GM06990 (cell line): ENCODE results near the gene TBX22.

Source experiments
- DNase-seq: peaks from one replicate; pipeline ENCODE4 v3.0.0-alpha.2; 2011; ENCODE audit not compliant: insufficient read length; ENCODE audit errors: extremely low read depth
- H3K27me3 ChIP-seq: replicated peaks from 2 replicates; pipeline ENCODE4 v1.6.0; 2011; ENCODE audit warnings: low read length; ENCODE audit not compliant: control insufficient read depth, insufficient read depth
- H3K36me3 ChIP-seq: 2 replicates; pipeline ENCODE4 v1.5.1; 2011; ENCODE audit warnings: low read length; ENCODE audit not compliant: control insufficient read depth, insufficient read depth
- H3K4me3 ChIP-seq: replicated peaks from 2 replicates; pipeline ENCODE4 v1.5.1; 2011; ENCODE audit warnings: low read depth, mild to moderate bottlenecking, control low read depth, low read length
- CTCF ChIP-seq: IDR thresholded peaks from 2 replicates; pipeline ENCODE4 v1.5.1; 2011; ENCODE audit warnings: low read length, control low read depth, mild to moderate bottlenecking, inconsistent platforms; ENCODE audit not compliant: insufficient read depth, poor library complexity, severe bottlenecking

The TBX22 gene

GRCh38 chrX:80014141-80014940 lies at the start of gene TBX22:
Gene TBX22 (plus strand): TSS chrX:80014753. CDS start chrX:80022270, 7,517 bp downstream.
- TF ChIP-seq CTCF, result no peak
- DNase-seq, result no peak
- Histone ChIP-seq H3K4me3 (no peak within 1 kb of the TSS), H3K27me3 (no peaks in the 10 kb centered on the region), H3K36me3 (no peaks in the 10 kb centered on the region)

GRCh38 chrX:79975605-79976004 lies 38.9 kb upstream of the TBX22 start:
- DNase-seq, result no peak
- Histone ChIP-seq H3K36me3 (no peaks in the 10 kb centered on the region), H3K4me3 (no peak overlapping the region), H3K27me3 (no peaks in the 10 kb centered on the region)
- TF ChIP-seq CTCF, result no peak

- no peak overlapping the region for H3K4me3 ChIP-seq
- no peaks in the 10 kb centered on the region for H3K27me3 ChIP-seq
- H3K36me3 ChIP-seq, result no peaks in the 10 kb centered on the region
- no peak for TF ChIP-seq CTCF
- DNase-seq, result no peak
These were observed 10.1 kb upstream of the TBX22 start for GRCh38 chrX:80004458-80004857.

- TF ChIP-seq CTCF, result no peak
- no peaks in the 10 kb centered on the region for H3K27me3 ChIP-seq
These were observed 3.0 kb upstream of the TBX22 start for GRCh38 chrX:80011522-80011921.

GRCh38 chrX:80016182-80016581 lies 1.6 kb downstream of the TBX22 start:
- no peaks in the 10 kb centered on the region for H3K36me3 ChIP-seq

More at GRCh38 chrX:80011522-80011921, 3.0 kb upstream of the TBX22 start:
- no peak overlapping the region for H3K4me3 ChIP-seq
- DNase-seq, result no peak
- H3K36me3 ChIP-seq, result no peaks in the 10 kb centered on the region

More at GRCh38 chrX:80016182-80016581, 1.6 kb downstream of the TBX22 start:
- Histone ChIP-seq H3K4me3 (no peak overlapping the region), H3K27me3 (no peaks in the 10 kb centered on the region)
- DNase-seq, result no peak
- no peak for TF ChIP-seq CTCF
